ENCODE data around the gene CACNG4.

DNA sequence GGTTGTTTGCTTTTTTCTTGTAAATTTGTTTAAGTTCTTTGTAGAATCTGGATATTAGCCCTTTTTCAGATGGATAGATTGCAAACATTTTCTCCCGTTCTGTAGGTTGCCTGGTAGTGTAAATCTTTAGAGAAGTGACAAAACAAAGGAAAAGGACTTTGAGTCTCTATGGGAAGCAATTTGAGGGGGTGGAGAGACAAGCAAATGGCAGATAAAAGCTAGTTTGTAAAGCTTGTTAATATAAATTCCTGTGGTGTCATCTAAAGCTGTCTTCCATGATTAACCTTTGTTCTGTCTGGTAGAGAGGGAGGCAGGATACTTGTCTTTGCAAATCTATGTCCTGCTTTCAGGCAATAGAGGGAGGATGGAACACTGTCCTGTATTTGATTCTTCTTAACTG lies 40.6 kb upstream of the CACNG4 start:
- TF ChIP-seq, protein P1, sequence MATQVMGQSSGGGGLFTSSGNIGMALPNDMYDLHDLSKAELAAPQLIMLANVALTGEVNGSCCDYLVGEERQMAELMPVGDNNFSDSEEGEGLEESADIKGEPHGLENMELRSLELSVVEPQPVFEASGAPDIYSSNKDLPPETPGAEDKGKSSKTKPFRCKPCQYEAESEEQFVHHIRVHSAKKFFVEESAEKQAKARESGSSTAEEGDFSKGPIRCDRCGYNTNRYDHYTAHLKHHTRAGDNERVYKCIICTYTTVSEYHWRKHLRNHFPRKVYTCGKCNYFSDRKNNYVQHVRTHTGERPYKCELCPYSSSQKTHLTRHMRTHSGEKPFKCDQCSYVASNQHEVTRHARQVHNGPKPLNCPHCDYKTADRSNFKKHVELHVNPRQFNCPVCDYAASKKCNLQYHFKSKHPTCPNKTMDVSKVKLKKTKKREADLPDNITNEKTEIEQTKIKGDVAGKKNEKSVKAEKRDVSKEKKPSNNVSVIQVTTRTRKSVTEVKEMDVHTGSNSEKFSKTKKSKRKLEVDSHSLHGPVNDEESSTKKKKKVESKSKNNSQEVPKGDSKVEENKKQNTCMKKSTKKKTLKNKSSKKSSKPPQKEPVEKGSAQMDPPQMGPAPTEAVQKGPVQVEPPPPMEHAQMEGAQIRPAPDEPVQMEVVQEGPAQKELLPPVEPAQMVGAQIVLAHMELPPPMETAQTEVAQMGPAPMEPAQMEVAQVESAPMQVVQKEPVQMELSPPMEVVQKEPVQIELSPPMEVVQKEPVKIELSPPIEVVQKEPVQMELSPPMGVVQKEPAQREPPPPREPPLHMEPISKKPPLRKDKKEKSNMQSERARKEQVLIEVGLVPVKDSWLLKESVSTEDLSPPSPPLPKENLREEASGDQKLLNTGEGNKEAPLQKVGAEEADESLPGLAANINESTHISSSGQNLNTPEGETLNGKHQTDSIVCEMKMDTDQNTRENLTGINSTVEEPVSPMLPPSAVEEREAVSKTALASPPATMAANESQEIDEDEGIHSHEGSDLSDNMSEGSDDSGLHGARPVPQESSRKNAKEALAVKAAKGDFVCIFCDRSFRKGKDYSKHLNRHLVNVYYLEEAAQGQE (IDR thresholded peaks at IDR 0.05; ENCODE audit: unreplicated experiment): no peak
- TF ChIP-seq, protein P2, sequence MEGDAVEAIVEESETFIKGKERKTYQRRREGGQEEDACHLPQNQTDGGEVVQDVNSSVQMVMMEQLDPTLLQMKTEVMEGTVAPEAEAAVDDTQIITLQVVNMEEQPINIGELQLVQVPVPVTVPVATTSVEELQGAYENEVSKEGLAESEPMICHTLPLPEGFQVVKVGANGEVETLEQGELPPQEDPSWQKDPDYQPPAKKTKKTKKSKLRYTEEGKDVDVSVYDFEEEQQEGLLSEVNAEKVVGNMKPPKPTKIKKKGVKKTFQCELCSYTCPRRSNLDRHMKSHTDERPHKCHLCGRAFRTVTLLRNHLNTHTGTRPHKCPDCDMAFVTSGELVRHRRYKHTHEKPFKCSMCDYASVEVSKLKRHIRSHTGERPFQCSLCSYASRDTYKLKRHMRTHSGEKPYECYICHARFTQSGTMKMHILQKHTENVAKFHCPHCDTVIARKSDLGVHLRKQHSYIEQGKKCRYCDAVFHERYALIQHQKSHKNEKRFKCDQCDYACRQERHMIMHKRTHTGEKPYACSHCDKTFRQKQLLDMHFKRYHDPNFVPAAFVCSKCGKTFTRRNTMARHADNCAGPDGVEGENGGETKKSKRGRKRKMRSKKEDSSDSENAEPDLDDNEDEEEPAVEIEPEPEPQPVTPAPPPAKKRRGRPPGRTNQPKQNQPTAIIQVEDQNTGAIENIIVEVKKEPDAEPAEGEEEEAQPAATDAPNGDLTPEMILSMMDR (conservative IDR thresholded peaks at IDR 0.05; ENCODE audit: low read depth in 2 of 2): no peak

Data from GM23338 (cell line).